GM18873 (cell line): ENCODE data around the gene KIF26A.

Source experiments
- ATAC-seq: cut with Tn5 transposase; IDR thresholded peaks from one replicate; pipeline ENCODE4 v1.9.1; 2021; ENCODE audit warnings: mild to moderate bottlenecking, moderate library complexity, moderate number of reproducible peaks; ENCODE audit not compliant: unreplicated experiment, low FRiP score

KIF26A gene

DNA sequence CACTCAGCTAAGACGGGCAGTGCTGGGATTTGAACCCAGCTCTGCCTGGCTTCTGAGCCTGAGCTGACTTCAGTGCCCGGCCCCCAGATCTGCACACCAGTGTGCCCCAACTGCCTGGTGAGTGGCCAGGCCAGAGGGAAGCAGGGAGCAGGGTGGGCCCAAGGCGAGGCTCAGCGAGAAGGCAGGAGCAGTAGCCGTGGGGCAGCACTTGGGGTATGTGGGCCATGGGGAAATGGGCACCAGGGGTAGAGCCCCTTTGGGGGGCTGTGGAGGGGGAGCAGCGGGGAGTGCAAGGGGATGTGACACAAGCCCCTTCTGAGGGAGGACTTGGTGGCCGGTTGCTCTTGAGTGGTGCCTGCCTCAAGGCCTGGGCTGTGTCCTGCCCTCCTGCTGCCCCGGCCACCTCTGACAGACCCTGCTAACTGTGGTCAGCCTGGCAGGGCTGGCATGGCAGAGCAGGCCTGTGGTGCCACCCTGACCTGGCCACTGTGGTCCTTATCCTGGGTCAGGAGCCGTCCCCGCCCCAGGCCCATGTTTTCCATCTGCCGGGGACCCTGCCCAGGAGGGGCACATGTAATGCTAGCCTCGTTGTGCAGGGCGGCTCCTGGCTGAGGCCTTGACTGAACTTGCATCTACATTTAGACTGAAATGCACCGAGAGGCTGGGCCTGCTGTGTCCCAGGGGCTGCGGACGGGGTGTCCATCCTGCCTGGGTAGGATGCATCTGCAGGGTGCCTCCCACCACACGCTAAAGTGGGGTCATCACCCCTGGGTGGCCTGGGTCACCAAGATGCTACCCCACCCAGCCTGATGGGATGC, 90.5 kb downstream of the KIF26A start:
- no peak for ATAC-seq

DNA sequence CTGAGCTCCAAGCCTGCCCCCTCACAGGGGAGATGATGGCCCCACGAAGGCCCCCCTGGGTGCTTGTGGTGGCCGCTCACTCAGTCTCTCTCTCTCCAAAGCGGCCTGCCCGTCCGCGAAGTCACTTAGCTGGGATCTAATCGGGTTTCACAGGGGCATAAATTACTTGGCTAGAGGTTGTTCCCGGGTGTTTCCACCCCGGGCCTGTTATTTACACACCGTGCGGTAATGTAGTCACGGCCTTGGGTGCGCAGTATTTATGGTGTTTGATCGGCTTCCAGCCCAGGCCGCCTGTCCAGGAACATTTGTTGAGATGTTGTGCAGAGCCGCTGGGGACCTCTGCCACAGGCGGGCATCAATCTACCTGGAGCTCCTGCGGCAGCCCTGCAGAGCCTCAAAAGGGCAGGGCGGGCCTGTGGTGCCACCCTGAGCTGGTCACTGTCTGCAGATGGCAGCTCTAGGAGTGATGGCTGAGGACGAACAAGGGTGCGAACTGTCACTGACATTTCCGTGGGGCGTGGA, 91.2 kb downstream of the KIF26A start:
- no peak for ATAC-seq

DNA sequence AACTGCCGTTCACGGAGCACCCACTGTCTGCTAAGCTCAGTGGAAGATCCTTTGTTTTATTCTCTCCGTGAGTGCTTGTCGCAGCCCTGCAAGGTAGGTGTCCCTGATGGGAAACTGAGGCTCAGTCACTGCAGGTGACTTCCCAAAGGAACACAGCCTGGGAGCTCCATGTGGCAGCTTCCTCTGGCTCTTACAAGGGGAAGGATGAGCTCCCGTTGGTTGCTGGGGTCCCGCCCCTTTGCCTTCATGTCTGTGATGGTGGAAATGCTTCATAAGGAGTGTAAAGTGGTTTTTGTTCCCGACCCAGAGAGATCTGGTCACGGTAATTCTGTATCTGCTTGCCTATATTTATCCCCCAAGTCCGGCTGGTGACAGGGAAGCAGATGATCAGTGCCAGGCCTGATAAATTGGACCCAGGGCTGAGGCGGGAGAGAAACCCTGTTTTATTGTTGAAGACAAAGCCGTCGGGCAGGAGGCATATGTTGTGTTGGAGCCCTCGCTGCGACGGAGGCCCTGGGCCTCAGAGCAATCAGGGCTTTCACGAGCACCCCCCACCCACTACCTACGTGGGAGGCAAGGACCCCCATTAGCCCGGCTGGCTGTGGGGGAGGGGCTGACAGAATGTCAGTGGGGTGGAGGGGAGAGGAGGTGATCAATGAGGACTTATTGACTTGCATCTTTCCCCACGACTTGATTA, 91.9 kb downstream of the KIF26A start:
- no peak for ATAC-seq
